GM12874 (cell line): ENCODE data around the gene LGALS7.

Experiments used
- CTCF ChIP-seq: IDR thresholded peaks from 2 replicates; pipeline ENCODE4 v1.5.1; 2011; ENCODE audit warnings: low read depth, mild to moderate bottlenecking, control low read depth, low read length, moderate library complexity; ENCODE audit not compliant: insufficient read depth

Gene LGALS7

GRCh38 chr19:38726761-38727301, 46.5 kb downstream of the LGALS7 start:
- TF ChIP-seq CTCF, result no peak

GRCh38 chr19:38726284-38726673, 47.0 kb downstream of the LGALS7 start:
- TF ChIP-seq CTCF, result no peak

- no peak for TF ChIP-seq CTCF
Measured at GRCh38 chr19:38725469-38726283, 47.6 kb downstream of the LGALS7 start.

- TF ChIP-seq CTCF, result no peak
Measured at GRCh38 chr19:38723990-38724854, 49.1 kb downstream of the LGALS7 start.

GRCh38 chr19:38723606-38723965, 49.7 kb downstream of the LGALS7 start:
- TF ChIP-seq CTCF, result no peak

- TF ChIP-seq CTCF, result no peak
Measured at GRCh38 chr19:38722947-38723605, 50.2 kb downstream of the LGALS7 start.
